GM15510 (cell line): Measurements from ENCODE around the gene ZNF804A.

Experiments
- POLR2A ChIP-seq: IDR thresholded peaks from 3 replicates; pipeline ENCODE4 v1.6.1; 2011; ENCODE audit warnings: borderline replicate concordance; ENCODE audit not compliant: insufficient read length; ENCODE audit errors: extremely low read depth

ZNF804A gene

DNA sequence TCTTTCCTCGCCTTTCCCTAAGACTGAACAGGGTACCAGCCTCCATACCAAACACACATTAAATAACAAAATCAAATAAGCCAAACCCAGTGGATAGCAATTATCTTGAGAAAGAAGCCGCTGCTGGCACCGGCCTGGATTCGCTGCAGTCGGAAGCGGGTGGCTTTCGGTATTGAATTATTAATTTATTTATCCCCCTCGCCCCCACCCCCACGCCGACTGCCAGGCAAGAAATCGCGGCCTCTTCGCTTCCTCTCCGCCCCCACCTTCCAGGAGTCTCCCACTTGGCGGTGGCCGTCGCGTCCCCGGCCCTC, 370 bp upstream of the ZNF804A start:
- TF ChIP-seq POLR2A: no peak

DNA sequence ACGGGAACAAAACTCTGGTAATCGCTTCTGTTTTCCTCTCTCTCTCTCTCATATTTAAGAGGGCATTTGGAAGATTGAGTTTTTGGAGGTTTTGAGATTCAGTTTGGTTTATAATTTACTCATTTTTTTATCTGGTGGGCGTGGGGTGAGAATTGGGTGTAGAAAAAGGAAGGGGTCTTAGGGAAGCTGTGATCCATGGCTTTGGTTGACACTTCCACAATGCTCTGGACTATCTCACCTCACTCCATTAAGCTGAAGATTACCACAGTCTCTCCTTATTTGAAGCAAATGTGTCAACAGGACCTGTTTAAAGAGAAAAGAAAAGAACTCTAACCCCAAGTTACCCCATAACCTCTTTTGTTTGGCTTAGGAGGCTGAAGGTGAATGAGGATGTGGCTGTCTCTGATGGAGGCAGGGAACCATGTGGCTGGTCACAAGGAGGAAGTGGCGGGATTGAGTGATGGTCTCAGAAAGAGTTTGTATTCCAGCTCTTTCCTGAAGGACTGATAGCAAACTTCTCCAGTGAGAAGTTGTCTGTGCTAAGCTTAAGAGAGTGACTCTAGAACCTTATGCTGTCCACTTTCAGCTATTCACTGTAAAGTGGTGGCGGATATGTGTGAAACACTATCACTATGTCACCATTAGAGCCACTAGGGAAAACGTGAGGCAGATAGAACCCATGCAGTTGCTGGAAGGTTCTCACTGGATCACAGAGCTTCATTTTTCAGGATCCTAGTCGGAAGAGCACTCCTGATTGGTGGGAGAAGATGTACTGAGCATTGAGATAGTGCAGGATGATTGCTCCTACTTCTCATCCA, 934 bp downstream of the ZNF804A start:
- TF ChIP-seq POLR2A: no peak

DNA sequence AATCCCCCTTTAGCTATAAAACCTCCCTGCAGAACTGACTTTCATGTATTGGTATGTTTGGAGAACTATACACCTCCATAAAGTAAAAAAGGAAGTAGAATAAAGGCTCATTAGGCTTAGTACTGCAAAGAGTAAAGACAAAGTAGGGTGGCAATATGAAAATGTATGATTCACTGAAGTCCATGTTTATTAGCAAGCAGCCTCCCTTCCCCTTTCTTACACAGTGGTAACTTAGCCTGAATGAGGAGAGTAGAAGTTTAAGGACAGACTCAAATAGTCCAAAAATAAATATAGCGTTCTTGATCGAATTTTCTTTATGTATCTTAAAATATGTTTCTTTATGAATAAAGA, 1.5 kb downstream of the ZNF804A start:
- no peak for TF ChIP-seq POLR2A

DNA sequence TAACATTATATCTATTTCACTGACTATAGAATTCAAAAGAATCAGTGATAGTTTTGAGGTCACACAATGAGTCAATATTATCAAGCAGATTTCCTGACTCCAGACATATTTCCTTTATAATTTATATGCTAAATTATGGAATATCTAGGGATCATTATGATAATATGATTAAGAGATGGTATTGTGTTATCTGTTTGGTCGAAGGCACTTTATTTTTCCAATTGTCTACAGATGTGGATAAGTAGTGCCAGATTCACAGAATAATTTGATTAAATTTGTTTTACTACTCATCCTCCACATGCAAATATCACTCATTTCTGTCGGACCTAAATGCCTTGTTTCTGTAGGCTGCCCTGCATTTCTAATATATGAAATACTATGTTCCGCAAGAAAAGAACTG, 4.4 kb downstream of the ZNF804A start:
- TF ChIP-seq POLR2A: no peak

DNA sequence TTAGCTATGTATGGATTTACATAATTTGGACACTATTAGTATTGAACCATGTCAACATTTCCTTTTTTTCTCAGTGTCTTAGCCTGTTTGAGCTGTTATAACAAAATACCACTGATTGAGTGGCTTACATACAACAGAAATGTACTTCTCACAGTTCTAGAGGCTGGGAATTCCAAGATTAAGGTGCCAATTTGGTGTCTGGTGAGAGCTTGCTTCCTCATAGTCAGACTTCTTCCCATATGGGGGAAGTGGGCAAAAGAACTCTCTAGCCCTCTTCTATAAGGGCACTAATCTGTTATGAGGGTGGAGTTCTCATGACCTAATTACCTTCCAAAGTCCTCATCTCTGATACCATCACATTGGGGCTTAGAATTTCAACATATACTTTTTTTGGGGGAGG, 12.6 kb downstream of the ZNF804A start:
- no peak for TF ChIP-seq POLR2A

DNA sequence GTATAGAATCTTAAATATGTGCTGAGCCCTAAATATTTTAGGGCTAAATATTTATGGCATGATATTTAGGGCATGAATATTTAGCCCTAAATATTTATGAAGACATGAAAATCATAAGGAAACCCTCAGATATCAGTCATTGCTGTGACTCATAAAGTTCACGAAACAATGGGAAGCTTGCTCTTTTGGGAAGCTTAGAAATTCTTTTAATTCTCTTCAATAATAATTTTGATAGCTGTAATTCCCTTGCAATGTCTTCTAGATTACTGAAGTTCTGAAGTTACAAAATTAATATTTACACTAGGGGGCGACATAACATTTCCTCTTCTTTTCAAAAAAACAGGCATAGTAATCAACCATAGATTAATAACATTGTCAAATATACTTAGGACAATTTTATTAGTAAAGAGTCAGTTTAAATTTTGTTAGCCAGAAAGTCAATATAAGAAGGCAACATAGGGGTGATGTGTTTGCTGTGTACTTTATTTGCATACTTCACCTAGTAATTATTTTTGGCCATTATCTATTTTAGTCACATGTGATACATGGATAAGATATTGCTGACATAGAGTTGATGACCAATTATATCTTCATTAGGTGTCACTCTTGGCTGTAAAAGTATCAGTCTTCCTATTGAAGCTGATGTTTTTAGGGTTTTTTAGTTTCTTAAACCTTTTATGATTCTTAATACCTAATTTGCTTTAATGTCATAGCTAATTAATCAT, 13.2 kb downstream of the ZNF804A start:
- no peak for TF ChIP-seq POLR2A

DNA sequence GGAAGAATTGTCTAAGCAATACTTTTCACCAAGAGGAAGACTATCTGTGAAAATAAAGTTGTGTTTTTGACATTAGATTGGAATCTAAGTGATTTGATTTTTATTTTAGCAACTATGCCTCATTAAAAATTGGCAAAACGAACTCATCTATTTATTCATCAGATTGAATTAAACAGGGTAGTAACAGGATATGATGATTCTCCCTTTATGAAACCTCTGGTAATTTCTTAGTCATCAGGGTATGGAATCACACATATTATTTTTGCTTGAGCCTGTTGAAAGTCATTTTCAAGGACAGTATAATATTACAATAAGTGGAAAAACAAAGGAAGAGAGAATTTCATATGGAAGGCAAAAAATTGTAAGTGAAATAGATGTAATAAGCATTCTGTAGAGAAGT, 22.0 kb downstream of the ZNF804A start:
- no peak for TF ChIP-seq POLR2A

DNA sequence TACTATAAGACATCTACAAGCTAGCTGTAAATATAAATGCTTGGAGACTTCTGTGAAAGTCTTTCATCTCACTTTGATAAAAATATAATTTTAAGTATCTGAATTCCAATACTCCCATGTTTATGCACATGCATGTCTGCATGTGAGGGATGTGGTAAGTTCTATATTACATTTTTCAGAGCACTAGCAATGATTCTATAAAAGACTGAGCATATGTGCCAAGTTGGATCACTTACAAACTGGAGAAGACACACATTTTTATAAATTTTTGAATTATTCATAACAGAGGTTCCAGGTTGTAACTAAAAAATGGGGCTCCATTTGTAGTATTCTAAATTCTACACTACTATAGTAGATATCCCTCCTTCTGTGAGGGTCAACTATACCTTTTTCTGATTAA, 26.0 kb downstream of the ZNF804A start:
- no peak for TF ChIP-seq POLR2A

DNA sequence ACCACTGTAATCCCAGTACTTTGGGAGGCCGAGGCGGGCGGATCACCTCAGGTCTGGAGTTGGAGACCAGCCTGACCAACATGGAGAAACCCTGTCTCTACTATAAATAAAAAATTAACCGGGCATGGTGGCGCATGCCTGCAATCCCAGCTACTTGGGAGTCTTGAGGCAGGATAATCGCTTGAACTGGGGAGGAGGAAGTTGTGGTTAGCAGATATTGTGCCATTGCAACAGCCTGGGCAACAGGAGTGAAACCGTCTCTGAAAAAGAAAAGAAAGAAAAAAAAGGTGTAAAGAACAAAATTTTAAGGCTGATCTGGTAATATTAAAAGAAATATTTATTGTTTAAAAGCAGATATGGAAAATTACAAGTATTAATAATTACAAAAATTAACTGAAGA, 29.7 kb downstream of the ZNF804A start:
- no peak for TF ChIP-seq POLR2A

DNA sequence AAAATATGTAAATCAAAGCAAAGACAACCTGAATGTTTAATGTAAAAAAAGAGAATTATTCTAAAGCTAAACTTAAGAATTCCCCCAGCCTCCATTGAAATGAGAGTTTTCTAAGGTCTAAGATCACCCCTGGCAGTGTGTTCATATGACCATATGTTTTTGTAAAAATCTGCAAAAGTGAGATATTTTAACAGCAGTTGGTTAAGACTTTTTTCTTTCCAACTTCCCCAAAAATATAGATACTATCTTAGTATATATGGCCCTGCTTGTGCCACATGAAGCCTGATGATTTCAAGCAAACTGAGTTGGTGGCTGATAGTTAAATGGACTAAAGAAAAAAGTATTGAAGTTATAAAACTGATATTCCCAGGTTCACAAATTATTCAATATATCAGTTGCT, 35.4 kb downstream of the ZNF804A start:
- no peak for TF ChIP-seq POLR2A

DNA sequence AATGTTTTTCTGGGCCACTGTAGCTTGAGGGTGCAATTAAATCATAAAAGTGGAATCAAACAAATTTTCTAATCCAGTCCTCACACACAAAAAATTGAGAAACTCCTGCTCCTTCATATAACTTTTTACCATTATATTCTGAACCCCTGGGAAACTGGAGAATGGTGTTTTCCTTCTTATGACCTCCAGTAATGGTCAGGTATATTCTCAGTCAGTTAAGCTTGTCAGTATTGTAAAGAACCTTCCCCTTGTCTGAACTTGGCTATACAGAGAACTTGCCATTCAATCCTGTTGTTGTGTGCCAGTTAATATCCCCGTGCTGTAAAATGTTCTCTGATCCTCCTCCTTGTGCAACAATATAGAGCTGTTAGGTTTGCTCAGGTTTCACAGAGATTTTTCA, 39.5 kb downstream of the ZNF804A start:
- no peak for TF ChIP-seq POLR2A

DNA sequence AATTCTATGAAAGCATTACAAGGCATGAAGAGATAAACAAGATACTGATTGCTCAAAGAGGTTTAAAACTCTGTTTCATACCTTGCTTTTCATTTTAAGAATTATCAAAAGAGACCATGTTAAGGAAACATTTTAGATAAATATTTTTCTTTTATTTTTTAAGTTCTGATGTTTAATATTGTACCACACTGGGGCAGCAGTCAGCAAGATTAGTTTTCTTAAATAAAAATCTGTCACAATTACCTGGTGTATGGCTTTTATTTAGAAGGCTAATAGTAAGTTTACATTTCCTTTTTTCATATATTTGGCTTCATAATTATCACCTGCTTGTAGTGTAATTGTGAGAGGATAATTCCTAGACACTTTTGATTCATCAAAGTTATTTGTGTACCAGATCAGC, 46.4 kb downstream of the ZNF804A start:
- TF ChIP-seq POLR2A: no peak

DNA sequence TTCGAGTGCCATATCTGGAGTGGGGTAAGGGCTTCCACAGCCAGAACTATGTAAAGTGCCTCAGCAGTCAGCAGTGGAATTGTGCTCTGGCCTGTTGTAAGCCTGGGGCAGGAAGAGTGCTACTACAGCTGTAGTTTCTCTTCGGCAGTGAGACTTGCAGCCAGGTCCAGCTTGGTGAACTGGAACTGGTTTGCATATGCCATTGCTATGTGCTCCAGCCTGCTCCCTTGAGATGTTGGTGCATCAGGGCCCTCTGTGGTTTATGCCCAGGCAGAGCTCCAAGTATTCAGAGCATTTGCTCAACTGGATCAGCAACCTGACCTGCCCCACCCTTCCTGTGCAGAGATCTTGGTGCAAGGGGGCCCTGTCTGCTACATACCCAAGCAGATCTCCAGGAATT, 47.8 kb downstream of the ZNF804A start:
- no peak for TF ChIP-seq POLR2A

DNA sequence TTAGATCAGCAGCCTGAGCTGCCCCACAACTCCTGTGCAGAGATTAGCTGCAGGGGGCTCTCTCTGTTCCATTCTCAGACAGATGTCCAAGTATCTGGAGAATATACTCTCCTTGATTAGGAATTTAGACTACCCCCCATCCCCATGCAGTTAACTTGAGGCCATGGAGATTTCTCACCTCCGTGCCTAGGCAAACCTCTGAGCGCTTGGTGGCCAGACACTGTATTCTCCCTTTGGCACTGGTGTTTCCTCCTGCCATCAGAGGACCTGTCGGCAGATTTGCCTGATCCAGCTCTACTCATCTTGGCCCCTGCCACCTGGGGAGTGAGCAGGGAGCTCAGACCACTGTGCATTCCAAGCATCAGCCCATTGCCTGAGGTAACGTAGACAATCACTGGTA, 48.3 kb downstream of the ZNF804A start:
- no peak for TF ChIP-seq POLR2A

DNA sequence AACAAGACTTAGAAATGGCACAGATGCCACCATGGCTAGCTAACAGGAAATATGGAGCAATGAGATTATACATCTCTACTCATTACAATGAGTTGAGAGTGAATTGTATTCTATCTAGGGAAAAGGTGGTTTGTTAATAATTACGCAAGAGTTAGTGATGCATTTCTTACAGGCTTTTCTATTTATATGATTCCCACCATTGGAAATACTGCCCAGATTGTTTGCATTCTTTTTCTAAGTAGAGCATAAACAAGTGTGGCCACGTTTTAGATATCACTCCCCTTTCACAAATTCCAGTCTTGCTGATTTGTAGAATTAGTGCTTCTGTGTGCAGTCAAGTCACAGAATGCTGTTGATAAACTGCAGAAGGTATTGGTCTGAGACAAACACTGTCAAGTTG, 56.6 kb downstream of the ZNF804A start:
- no peak for TF ChIP-seq POLR2A

DNA sequence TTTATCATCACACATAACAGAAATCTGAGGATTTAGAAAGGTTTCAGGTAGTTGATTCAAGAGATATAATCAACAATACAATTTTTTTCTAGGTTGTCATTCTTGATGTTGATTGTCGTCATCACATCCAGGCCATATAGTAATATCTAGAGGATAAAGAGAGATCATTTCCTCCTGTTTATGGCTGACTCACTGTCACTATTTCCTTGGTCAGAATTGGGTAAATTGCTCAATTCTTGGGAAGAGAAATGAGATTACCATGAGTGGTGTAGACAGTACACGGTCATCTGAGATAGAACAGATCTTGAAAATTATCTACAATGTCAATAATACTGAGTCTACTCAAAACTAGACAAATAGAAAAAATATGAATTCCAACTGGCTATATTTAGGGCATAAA, 78.8 kb downstream of the ZNF804A start:
- no peak for TF ChIP-seq POLR2A
